HEK293 (cell line): ENCODE measurements around the gene TMEM41B.

ENCODE experiments used
- EGR2 ChIP-seq: fragments of 450-650 bp; formaldehyde crosslinking; IDR thresholded peaks from 2 replicates; pipeline ENCODE4 v1.5.1; 2016; ENCODE audit warnings: low read depth, missing biosample characterization, missing genetic modification characterization
- GFI1B ChIP-seq: fragments of 450-650 bp; formaldehyde crosslinking; IDR thresholded peaks from 2 replicates; pipeline ENCODE4 v1.5.1; 2016; ENCODE audit warnings: missing biosample characterization, missing genetic modification characterization
- GLIS2 ChIP-seq: fragments of 450-650 bp; formaldehyde crosslinking; IDR thresholded peaks from 2 replicates; pipeline ENCODE4 v1.5.1; 2016; ENCODE audit warnings: missing biosample characterization, missing genetic modification characterization
- KLF10 ChIP-seq: fragments of 450-650 bp; IDR thresholded peaks from 2 replicates; pipeline ENCODE4 v1.5.1; 2018; ENCODE audit warnings: missing biosample characterization, mild to moderate bottlenecking, missing genetic modification characterization
- KLF8 ChIP-seq: fragments of 450-650 bp; formaldehyde crosslinking; IDR thresholded peaks from 2 replicates; pipeline ENCODE4 v1.5.1; 2016; ENCODE audit warnings: missing biosample characterization, missing genetic modification characterization
- OVOL3 ChIP-seq: fragments of 450-650 bp; formaldehyde crosslinking; IDR thresholded peaks from 2 replicates; pipeline ENCODE4 v1.5.1; 2016; ENCODE audit warnings: missing biosample characterization, missing genetic modification characterization
- PATZ1 ChIP-seq: fragments of 450-650 bp; formaldehyde crosslinking; IDR thresholded peaks from 2 replicates; pipeline ENCODE4 v1.5.1; 2016; ENCODE audit warnings: missing biosample characterization, missing genetic modification characterization
- PRDM10 ChIP-seq: fragments of 450-650 bp; formaldehyde crosslinking; IDR thresholded peaks from 2 replicates; pipeline ENCODE4 v1.5.1; 2016; ENCODE audit warnings: missing biosample characterization, missing genetic modification characterization
- PRDM2 ChIP-seq: fragments of 450-650 bp; formaldehyde crosslinking; IDR thresholded peaks from 2 replicates; pipeline ENCODE4 v1.5.1; 2016; ENCODE audit warnings: missing biosample characterization, missing genetic modification characterization, borderline replicate concordance
- SP7 ChIP-seq: fragments of 450-650 bp; formaldehyde crosslinking; IDR thresholded peaks from 2 replicates; pipeline ENCODE4 v1.5.1; 2016; ENCODE audit warnings: missing biosample characterization, missing genetic modification characterization
- ZBTB17 ChIP-seq: fragments of 450-650 bp; formaldehyde crosslinking; IDR thresholded peaks from 2 replicates; pipeline ENCODE4 v1.5.1; 2016; ENCODE audit warnings: missing biosample characterization, missing genetic modification characterization
- ZBTB6 ChIP-seq: fragments of 450-650 bp; formaldehyde crosslinking; IDR thresholded peaks from 2 replicates; pipeline ENCODE4 v1.5.1; 2017; ENCODE audit warnings: missing biosample characterization, missing genetic modification characterization
- ZBTB8A ChIP-seq: fragments of 450-650 bp; formaldehyde crosslinking; IDR thresholded peaks from 2 replicates; pipeline ENCODE4 v1.5.1; 2016; ENCODE audit warnings: missing biosample characterization, missing genetic modification characterization
- ZFP41 ChIP-seq: fragments of 450-650 bp; formaldehyde crosslinking; IDR thresholded peaks from 2 replicates; pipeline ENCODE4 v1.5.1; 2016; ENCODE audit warnings: missing biosample characterization, missing genetic modification characterization, borderline replicate concordance
- ZNF157 ChIP-seq: fragments of 450-650 bp; formaldehyde crosslinking; IDR thresholded peaks from 2 replicates; pipeline ENCODE4 v1.5.1; 2016; ENCODE audit warnings: missing biosample characterization, missing genetic modification characterization
- ZNF280C ChIP-seq: fragments of 450-650 bp; formaldehyde crosslinking; IDR thresholded peaks from 2 replicates; pipeline ENCODE4 v1.5.1; 2016; ENCODE audit warnings: missing biosample characterization, missing genetic modification characterization
- ZNF354C ChIP-seq: fragments of 450-650 bp; formaldehyde crosslinking; IDR thresholded peaks from 2 replicates; pipeline ENCODE4 v1.5.1; 2016; ENCODE audit warnings: missing biosample characterization, missing genetic modification characterization, low read depth, borderline replicate concordance
- ZNF449 ChIP-seq: fragments of 450-650 bp; formaldehyde crosslinking; IDR thresholded peaks from 2 replicates; pipeline ENCODE4 v1.5.1; 2017; ENCODE audit warnings: missing biosample characterization, mild to moderate bottlenecking, missing genetic modification characterization, moderate library complexity
- ZNF629 ChIP-seq: fragments of 450-650 bp; formaldehyde crosslinking; IDR thresholded peaks from 2 replicates; pipeline ENCODE4 v1.5.1; 2017; ENCODE audit warnings: missing biosample characterization, missing genetic modification characterization
- ZNF677 ChIP-seq: fragments of 450-650 bp; IDR thresholded peaks from 2 replicates; pipeline ENCODE4 v1.5.0; 2018; ENCODE audit warnings: missing biosample characterization, mild to moderate bottlenecking, missing genetic modification characterization, moderate library complexity
- ZNF776 ChIP-seq: fragments of 450-650 bp; formaldehyde crosslinking; IDR thresholded peaks from 2 replicates; pipeline ENCODE4 v1.5.0; 2017; ENCODE audit warnings: missing biosample characterization, missing genetic modification characterization, borderline replicate concordance
- ZNF837 ChIP-seq: fragments of 450-650 bp; formaldehyde crosslinking; IDR thresholded peaks from 2 replicates; pipeline ENCODE4 v1.5.1; 2016; ENCODE audit warnings: missing biosample characterization, missing genetic modification characterization

Gene TMEM41B

GRCh38 chr11:9264316-9265210 is 49.8 kb downstream of the TMEM41B start (continued):
- TF ChIP-seq PRDM10 (tag by site-specific recombination) (0 out of 2 replicates have a peak, but pooled peaks have one; percentile 30), ZBTB17 (peak; percentile 40; the same call in 1 of the 2 replicates), PRDM2 (no peak), ZNF776 (tag by site-specific recombination) (no peak), ZFP41 (no peak), ZNF629 (tag by site-specific recombination) (no peak), KLF8 (tag by site-specific recombination) (no peak), ZNF157 (tag by site-specific recombination) (no peak), EGR2 (tag by site-specific recombination) (no peak), ZNF354C (tag by site-specific recombination) (no peak), OVOL3 (tag by site-specific recombination) (peak; percentile 48; the same call in 1 of the 2 replicates), KLF10 (no peak), PATZ1 (tag by site-specific recombination) (peak; percentile 34; the same call in 1 of the 2 replicates), GLIS2 (tag by site-specific recombination) (peak; percentile 12; the same call in 1 of the 2 replicates), ZNF280C (tag by site-specific recombination) (no peak), ZBTB6 (tag by site-specific recombination) (no peak), ZNF677 (tag by site-specific recombination) (no peak), ZNF837 (tag by site-specific recombination) (no peak), ZBTB8A (tag by site-specific recombination) (peak; percentile 84), SP7 (tag by site-specific recombination) (no peak), ZNF449 (no peak), GFI1B (tag by site-specific recombination) (no peak)
